ENCODE measurements around the gene NDRG3.

Gene NDRG3

DNA sequence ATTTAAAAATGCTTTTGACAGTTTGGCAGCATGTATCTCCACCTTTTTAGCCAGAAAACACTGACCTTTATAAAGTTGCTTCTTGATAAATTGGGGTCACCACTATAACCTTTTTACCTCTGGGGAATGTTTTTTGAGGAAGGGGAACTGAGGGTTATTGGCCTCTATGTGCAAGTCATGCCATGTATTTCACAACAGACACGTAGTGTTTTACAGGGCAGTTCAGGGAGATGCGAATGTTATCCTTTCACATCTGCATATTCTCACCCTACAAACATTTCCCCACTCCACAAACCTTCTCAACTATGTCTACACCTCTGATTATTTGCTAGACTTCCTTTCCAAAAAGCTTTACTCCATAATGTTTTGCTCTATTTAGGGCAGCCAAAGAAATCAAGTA, 82.9 kb downstream of the NDRG3 start:
- H3K79me1 ChIP-seq (replicated peaks; ENCODE audit: low read length, poor library complexity, severe bottlenecking): no peaks in the 10 kb centered on the region
- no peak overlapping the region for H3K4me2 ChIP-seq (ENCODE audit: low read length, poor library complexity, severe bottlenecking)
- no peak overlapping the region for H2BK120ac ChIP-seq (ENCODE audit: low read depth, low read length)
- no peak overlapping the region for H3K4me3 ChIP-seq (ENCODE audit: insufficient read depth in 1 of 2, low read depth in 1 of 2, low read length in 2 of 2)
- H2AK5ac ChIP-seq (ENCODE audit: low read length, severe bottlenecking): no peak overlapping the region
- no peak overlapping the region for H2BK15ac ChIP-seq (ENCODE audit: low read depth, poor library complexity, severe bottlenecking)
- peaks cover 15 to 67% of the 10 kb centered on the region in 2 experiments for H3K36me3 ChIP-seq (ENCODE audit: control insufficient read depth in 1 of 2, insufficient read depth in 2 of 2, low read depth in 1 of 2, low read length in 2 of 2)
- H3K23ac ChIP-seq (ENCODE audit: low read length in 2 of 2): no peak overlapping the region
- H2BK12ac ChIP-seq (ENCODE audit: low read length in 2 of 2): no peak overlapping the region
- H4K8ac ChIP-seq (ENCODE audit: low read length): no peak overlapping the region
- no peak overlapping the region for H3K27ac ChIP-seq (ENCODE audit: low read length, poor library complexity, severe bottlenecking)
- H3K14ac ChIP-seq (ENCODE audit: low read length in 2 of 2): no peak overlapping the region
- H4K91ac ChIP-seq (ENCODE audit: low read length): no peak overlapping the region
- no peak overlapping the region for H2AFZ ChIP-seq (ENCODE audit: low read depth, low read length)
- 90% methylated on average over 2 of the region's 2 CpGs for WGBS
- no peak overlapping the region for H3K4ac ChIP-seq (ENCODE audit: low read depth in 1 of 2, low read length in 2 of 2)
- no peak overlapping the region for H3K9ac ChIP-seq (ENCODE audit: low read length)
- no peak overlapping the region for H3K18ac ChIP-seq (ENCODE audit: low read depth in 1 of 2, low read length in 2 of 2)
- no peak overlapping the region for H2BK5ac ChIP-seq (ENCODE audit: low read depth, low read length, poor library complexity, severe bottlenecking)
- H3K4me1 ChIP-seq (ENCODE audit: control insufficient read depth, insufficient read depth, low read depth, low read length): no peaks in the 10 kb centered on the region
- DNase-seq: no peak
- H3K27me3 ChIP-seq (ENCODE audit: control insufficient read depth in 1 of 2, insufficient read depth in 1 of 2, low read length in 2 of 2): no peaks in the 10 kb centered on the region
- no peaks in the 10 kb centered on the region for H3K9me3 ChIP-seq (ENCODE audit: control insufficient read depth, low read length)

DNA sequence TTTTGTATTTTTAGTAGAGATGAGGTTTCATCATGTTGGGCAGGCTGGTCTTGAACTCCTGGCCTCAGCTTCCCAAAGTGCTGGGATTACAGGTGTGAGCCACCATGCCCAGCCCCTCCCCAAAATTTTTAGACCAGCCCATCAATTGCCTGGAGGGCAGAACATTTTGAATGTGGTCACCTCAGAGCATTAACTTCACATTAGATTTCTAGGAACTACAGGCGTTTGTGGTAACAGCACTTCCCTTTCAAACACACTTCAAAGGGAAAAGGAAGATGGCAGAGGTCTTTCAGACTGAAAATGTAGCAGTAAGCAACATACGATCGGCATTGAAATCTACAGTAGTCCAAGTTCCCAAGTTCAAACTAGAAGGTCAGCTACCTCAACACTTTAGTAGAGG, 87.6 kb downstream of the NDRG3 start:
- H3K23ac ChIP-seq (ENCODE audit: low read length in 2 of 2): no peak overlapping the region
- H3K36me3 ChIP-seq (ENCODE audit: control insufficient read depth in 1 of 2, insufficient read depth in 2 of 2, low read depth in 1 of 2, low read length in 2 of 2): peaks cover 26 to 65% of the 10 kb centered on the region in 2 experiments
- 98% methylated on average over 3 of the region's 3 CpGs for WGBS

DNA sequence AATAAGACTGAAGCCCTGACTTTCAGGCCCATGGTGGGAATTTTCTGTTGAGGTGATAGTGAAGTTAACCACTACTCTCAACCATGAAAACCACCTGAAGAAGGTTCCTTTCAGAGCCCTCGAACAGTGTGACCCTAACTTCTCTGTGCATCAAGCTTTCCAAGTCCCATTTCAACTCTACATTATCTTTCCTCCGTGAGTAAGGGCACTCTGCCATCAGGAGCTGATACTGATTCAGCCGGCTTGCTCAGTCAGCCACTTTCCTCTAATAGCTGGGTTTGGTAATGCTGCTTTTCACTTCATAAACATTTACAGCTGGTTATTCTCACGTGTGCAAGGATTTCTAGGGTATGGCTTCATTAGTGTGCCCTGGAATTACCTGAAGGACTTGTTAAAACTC, 89.2 kb downstream of the NDRG3 start:
- Histone ChIP-seq H4K8ac (ENCODE audit: low read length) (no peak overlapping the region), H3K4me2 (ENCODE audit: low read length, poor library complexity, severe bottlenecking) (no peak overlapping the region), H2BK120ac (ENCODE audit: low read depth, low read length) (no peak overlapping the region), H2AK5ac (ENCODE audit: low read length, severe bottlenecking) (no peak overlapping the region), H3K4me3 (ENCODE audit: insufficient read depth in 1 of 2, low read depth in 1 of 2, low read length in 2 of 2) (no peak overlapping the region), H3K27ac (ENCODE audit: low read length, poor library complexity, severe bottlenecking) (no peak overlapping the region), H3K14ac (ENCODE audit: low read length in 2 of 2) (no peak overlapping the region), H3K23ac (ENCODE audit: low read length in 2 of 2) (no peak overlapping the region), H3K4me1 (ENCODE audit: control insufficient read depth, insufficient read depth, low read depth, low read length) (no peaks in the 10 kb centered on the region), H3K79me1 (replicated peaks; ENCODE audit: low read length, poor library complexity, severe bottlenecking) (no peaks in the 10 kb centered on the region), H4K91ac (ENCODE audit: low read length) (no peak overlapping the region), H3K27me3 (ENCODE audit: control insufficient read depth in 1 of 2, insufficient read depth in 1 of 2, low read length in 2 of 2) (no peaks in the 10 kb centered on the region), H2BK15ac (ENCODE audit: low read depth, poor library complexity, severe bottlenecking) (no peak overlapping the region), H2BK5ac (ENCODE audit: low read depth, low read length, poor library complexity, severe bottlenecking) (no peak overlapping the region), H3K36me3 (ENCODE audit: control insufficient read depth in 1 of 2, insufficient read depth in 2 of 2, low read depth in 1 of 2, low read length in 2 of 2) (peaks cover 30 to 59% of the 10 kb centered on the region in 2 experiments), H3K4ac (ENCODE audit: low read depth in 1 of 2, low read length in 2 of 2) (no peak overlapping the region), H3K18ac (ENCODE audit: low read depth in 1 of 2, low read length in 2 of 2) (no peak overlapping the region), H2BK12ac (ENCODE audit: low read length in 2 of 2) (no peak overlapping the region), H3K9me3 (ENCODE audit: control insufficient read depth, low read length) (no peaks in the 10 kb centered on the region), H3K9ac (ENCODE audit: low read length) (no peak overlapping the region), H2AFZ (ENCODE audit: low read depth, low read length) (no peak overlapping the region)
- 100% methylated on average over 3 of the region's 4 CpGs for WGBS
- no peak for DNase-seq

More for the DNA sequence above, 87.6 kb downstream of the NDRG3 start:
- no peak overlapping the region for H3K27ac ChIP-seq (ENCODE audit: low read length, poor library complexity, severe bottlenecking)
- no peaks in the 10 kb centered on the region for H3K9me3 ChIP-seq (ENCODE audit: control insufficient read depth, low read length)
- no peak overlapping the region for H2AK5ac ChIP-seq (ENCODE audit: low read length, severe bottlenecking)
- no peak overlapping the region for H4K91ac ChIP-seq (ENCODE audit: low read length)
- no peaks in the 10 kb centered on the region for H3K27me3 ChIP-seq (ENCODE audit: control insufficient read depth in 1 of 2, insufficient read depth in 1 of 2, low read length in 2 of 2)
- H2BK120ac ChIP-seq (ENCODE audit: low read depth, low read length): no peak overlapping the region
- H2BK12ac ChIP-seq (ENCODE audit: low read length in 2 of 2): no peak overlapping the region
- no peaks in the 10 kb centered on the region for H3K4me1 ChIP-seq (ENCODE audit: control insufficient read depth, insufficient read depth, low read depth, low read length)
- no peak overlapping the region for H3K18ac ChIP-seq (ENCODE audit: low read depth in 1 of 2, low read length in 2 of 2)
- H2BK15ac ChIP-seq (ENCODE audit: low read depth, poor library complexity, severe bottlenecking): no peak overlapping the region
- H3K14ac ChIP-seq (ENCODE audit: low read length in 2 of 2): no peak overlapping the region
- no peak for DNase-seq
- H4K8ac ChIP-seq (ENCODE audit: low read length): no peak overlapping the region
- no peak overlapping the region for H3K4me3 ChIP-seq (ENCODE audit: insufficient read depth in 1 of 2, low read depth in 1 of 2, low read length in 2 of 2)
- no peak overlapping the region for H3K4ac ChIP-seq (ENCODE audit: low read depth in 1 of 2, low read length in 2 of 2)
- no peak overlapping the region for H2AFZ ChIP-seq (ENCODE audit: low read depth, low read length)
- no peak overlapping the region for H3K9ac ChIP-seq (ENCODE audit: low read length)
- H3K79me1 ChIP-seq (replicated peaks; ENCODE audit: low read length, poor library complexity, severe bottlenecking): no peaks in the 10 kb centered on the region
- H3K4me2 ChIP-seq (ENCODE audit: low read length, poor library complexity, severe bottlenecking): no peak overlapping the region
- H2BK5ac ChIP-seq (ENCODE audit: low read depth, low read length, poor library complexity, severe bottlenecking): no peak overlapping the region

DNA sequence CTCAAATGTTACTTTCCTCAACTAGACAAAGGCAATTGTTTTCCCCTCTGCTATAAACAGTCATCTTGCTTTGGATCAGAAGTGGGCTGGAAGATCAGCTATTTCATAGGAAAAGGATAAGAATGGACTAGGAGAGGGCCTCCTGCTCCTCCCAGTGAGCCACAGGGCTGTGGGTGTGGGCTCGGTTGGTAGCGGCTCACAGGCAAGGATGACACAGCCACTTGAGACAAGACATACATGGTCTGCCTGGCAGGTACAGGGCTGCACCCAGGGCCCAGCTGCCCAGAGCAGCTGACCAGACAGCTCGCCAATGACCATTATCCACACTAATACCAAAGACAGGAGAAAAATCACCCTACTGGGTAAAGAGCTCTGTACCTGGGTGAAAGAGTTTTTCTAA, 90.9 kb downstream of the NDRG3 start:
- 100% methylated on average over 2 of the region's 3 CpGs for WGBS
- H3K14ac ChIP-seq (ENCODE audit: low read length in 2 of 2): no peak overlapping the region
- no peak overlapping the region for H2AK5ac ChIP-seq (ENCODE audit: low read length, severe bottlenecking)
- H3K27me3 ChIP-seq (ENCODE audit: control insufficient read depth in 1 of 2, insufficient read depth in 1 of 2, low read length in 2 of 2): no peaks in the 10 kb centered on the region
- H2BK120ac ChIP-seq (ENCODE audit: low read depth, low read length): no peak overlapping the region
- no peak overlapping the region for H2BK12ac ChIP-seq (ENCODE audit: low read length in 2 of 2)
- no peak overlapping the region for H3K9ac ChIP-seq (ENCODE audit: low read length)
- H2AFZ ChIP-seq (ENCODE audit: low read depth, low read length): no peak overlapping the region
- no peak overlapping the region for H2BK15ac ChIP-seq (ENCODE audit: low read depth, poor library complexity, severe bottlenecking)
- H4K8ac ChIP-seq (ENCODE audit: low read length): no peak overlapping the region
- peaks cover 27 to 53% of the 10 kb centered on the region in 2 experiments for H3K36me3 ChIP-seq (ENCODE audit: control insufficient read depth in 1 of 2, insufficient read depth in 2 of 2, low read depth in 1 of 2, low read length in 2 of 2)
- H3K4me2 ChIP-seq (ENCODE audit: low read length, poor library complexity, severe bottlenecking): no peak overlapping the region
- no peak overlapping the region for H2BK5ac ChIP-seq (ENCODE audit: low read depth, low read length, poor library complexity, severe bottlenecking)
- H3K4me3 ChIP-seq (ENCODE audit: insufficient read depth in 1 of 2, low read depth in 1 of 2, low read length in 2 of 2): no peak overlapping the region
- H3K27ac ChIP-seq (ENCODE audit: low read length, poor library complexity, severe bottlenecking): no peak overlapping the region
- no peak overlapping the region for H3K18ac ChIP-seq (ENCODE audit: low read depth in 1 of 2, low read length in 2 of 2)
- H3K79me1 ChIP-seq (replicated peaks; ENCODE audit: low read length, poor library complexity, severe bottlenecking): no peaks in the 10 kb centered on the region
- H3K4me1 ChIP-seq (ENCODE audit: control insufficient read depth, insufficient read depth, low read depth, low read length): no peaks in the 10 kb centered on the region
- no peak overlapping the region for H4K91ac ChIP-seq (ENCODE audit: low read length)
- DNase-seq: no peak
- H3K9me3 ChIP-seq (ENCODE audit: control insufficient read depth, low read length): no peaks in the 10 kb centered on the region
- H3K23ac ChIP-seq (ENCODE audit: low read length in 2 of 2): no peak overlapping the region
- no peak overlapping the region for H3K4ac ChIP-seq (ENCODE audit: low read depth in 1 of 2, low read length in 2 of 2)

All from mesenchymal stem cell (in vitro differentiated cells and primary cell).